B cell (primary cell): ENCODE data around the gene SIAH3. TPM values are rescaled to one million over a fixed set of nuclear protein-coding genes. Genes with fewer than 3 reads are reported as not detected.

Experiments
- ATAC-seq: fragments of 200-7000 bp; cut with Tn5 transposase; one replicate; pipeline ENCODE4 v1.10.0; 2021; ENCODE audit warnings: low read depth, mild to moderate bottlenecking, moderate number of reproducible peaks, moderate library complexity
- CTCF ChIA-PET: fragments of 350-600 bp; sonication (Branson Sonifier 250); formaldehyde crosslinking; loops from one replicate; lab custom pipeline; 2021; ENCODE audit warnings: antibody characterized with exemption, inconsistent platforms; lab: Charles Lee
- POLR2A ChIA-PET: fragments of 350-600 bp; sonication (Branson Sonifier 250); formaldehyde crosslinking; loops from one replicate; lab custom pipeline; 2021; ENCODE audit warnings: antibody characterized with exemption; lab: Charles Lee
- DNase-seq: peaks from one replicate; pipeline ENCODE4 v3.0.0; 2013
- H2AFZ ChIP-seq: 2 replicates; pipeline ENCODE4 v1.6.1; 2012; ENCODE audit warnings: mild to moderate bottlenecking, low read depth, low read length; ENCODE audit not compliant: insufficient read depth, poor library complexity, severe bottlenecking
- H3K27ac ChIP-seq, 2 donors: 1 replicate in 1 of 2; 2 replicates in 1 of 2; pipeline ENCODE4 v1.5.1; 2012 to 2013; ENCODE audit warnings: low read length in 2 of 2, mild to moderate bottlenecking in 2 of 2, moderate library complexity in 1 of 2
- H3K27me3 ChIP-seq, 4 experiments: fragments of 200-600 bp in 1 of 4; sonication (generic) in 1 of 4; replicated peaks in 1 of 4; 1 replicate in 2 of 4; 2 replicates in 2 of 4; pipeline versions ENCODE4 v1.6.1 to v1.7.0; 2013 to 2016; ENCODE audit warnings: low read length in 3 of 4, mild to moderate bottlenecking in 2 of 4, mixed read lengths in 1 of 4, moderate library complexity in 1 of 4; ENCODE audit not compliant: insufficient read depth in 4 of 4, control insufficient read depth in 3 of 4; ENCODE audit errors: control extremely low read depth in 1 of 4
- H3K36me3 ChIP-seq, 2 experiments: replicated peaks in 1 of 2; 1 replicate in 1 of 2; 2 replicates in 1 of 2; pipeline versions ENCODE4 v1.6.1 to v1.7.1; 2013; ENCODE audit warnings: low read length in 1 of 2; ENCODE audit not compliant: insufficient read depth in 2 of 2, control insufficient read depth in 1 of 2; ENCODE audit errors: control extremely low read depth in 1 of 2, extremely low read depth in 1 of 2
- H3K4me1 ChIP-seq, 2 donors: fragments of 200-600 bp in 1 of 2; sonication (generic) in 1 of 2; 1 replicate in 1 of 2; 2 replicates in 1 of 2; pipeline versions ENCODE4 v1.5.1 to v1.6.1; 2013 to 2017; ENCODE audit warnings: low read length in 2 of 2; ENCODE audit not compliant: control insufficient read depth in 2 of 2, insufficient read depth in 2 of 2
- H3K4me2 ChIP-seq: replicated peaks from 2 replicates; pipeline ENCODE3; 2012; ENCODE audit warnings: mild to moderate bottlenecking, low read depth, low read length; ENCODE audit not compliant: poor library complexity, severe bottlenecking
- H3K4me3 ChIP-seq, 5 experiments: fragments of 200-600 bp in 1 of 5; sonication (generic) in 1 of 5; 1 replicate in 3 of 5; 2 replicates in 2 of 5; pipeline versions ENCODE4 v1.5.1 to v1.7.0; 2011 to 2016; ENCODE audit warnings: low read length in 4 of 5, mild to moderate bottlenecking in 4 of 5, low read depth in 2 of 5, control low read depth in 1 of 5, moderate library complexity in 1 of 5; ENCODE audit not compliant: insufficient read depth in 1 of 5; ENCODE audit errors: control extremely low read depth in 1 of 5, extremely low read depth in 1 of 5
- H3K79me2 ChIP-seq: fragments of 200-600 bp; sonication (generic); one replicate; pipeline ENCODE4 v1.6.0; 2016; ENCODE audit warnings: low read length; ENCODE audit not compliant: control insufficient read depth, insufficient read depth
- H3K9ac ChIP-seq: fragments of 200-600 bp; sonication (generic); 2 replicates; pipeline ENCODE4 v1.6.1; 2017; ENCODE audit warnings: mild to moderate bottlenecking, low read length, moderate library complexity
- H3K9me3 ChIP-seq, 3 donors: one replicate each; pipeline versions ENCODE4 v1.6.1 to v1.7.1; 2013; ENCODE audit warnings: low read length in 2 of 3; ENCODE audit not compliant: control insufficient read depth in 2 of 3, insufficient read depth in 1 of 3; ENCODE audit errors: control extremely low read depth in 1 of 3
- H4K20me1 ChIP-seq: 2 replicates; pipeline ENCODE4 v1.6.0; 2012; ENCODE audit warnings: mild to moderate bottlenecking, low read length; ENCODE audit not compliant: insufficient read depth, control insufficient read depth, poor library complexity, severe bottlenecking
- H3K27ac Mint-ChIP-seq: one replicate; pipeline ENCODE4 v1.8.0; 2021; ENCODE audit warnings: mixed read lengths
- H3K27me3 Mint-ChIP-seq: one replicate; pipeline ENCODE4 v1.8.0; 2021; ENCODE audit warnings: mixed read lengths
- H3K4me1 Mint-ChIP-seq: one replicate; pipeline ENCODE4 v1.8.0; 2021; ENCODE audit warnings: mixed read lengths
- H3K4me3 Mint-ChIP-seq: one replicate; pipeline ENCODE4 v1.8.0; 2021; ENCODE audit warnings: mixed read lengths
- H3K9me3 Mint-ChIP-seq: one replicate; pipeline ENCODE4 v1.8.0; 2022; ENCODE audit warnings: mixed read lengths; ENCODE audit not compliant: insufficient read depth
- CTCF ChIP-seq: fragments of 200-600 bp; IDR thresholded peaks from one replicate; pipeline ENCODE4 v1.8.0; 2022; ENCODE audit warnings: antibody characterized with exemption, mild to moderate bottlenecking
- EZH2 ChIP-seq: IDR thresholded peaks from 2 replicates; pipeline ENCODE4 v1.6.1; 2012; ENCODE audit warnings: borderline replicate concordance, low read depth, mild to moderate bottlenecking, moderate library complexity, low read length; ENCODE audit not compliant: insufficient read depth, poor library complexity, severe bottlenecking
- WGBS: methylation state at CpG from one replicate; pipeline ENCODE4 v1.1.5; 2013; ENCODE audit warnings: missing lambda C conversion rate; ENCODE audit not compliant: insufficient coverage; 5-methylcytosine and 5-hydroxymethylcytosine counted together
- intact Hi-C: fragments of 100-400 bp; cut with micrococcal nuclease; formaldehyde crosslinking; loops from one replicate; pipeline ENCODE4 v1.10.0; 2022
- polyA plus RNA-seq: library from polyadenylated mRNA; depleted of rRNA; stranded (reverse); fragments of >200 nt; gene quantifications from 2 replicates; pipeline ENCODE4 v1.2.3, GENCODE V29; 2012
- total RNA-seq, 2 donors: library from RNA; stranded (reverse); fragments of 120-200 nt in 1 of 2; gene quantifications; 1 replicate in 1 of 2; 2 replicates in 1 of 2; pipeline versions ENCODE4 v1.2.3 to v1.2.4, GENCODE V29; 2013 to 2022

SIAH3 gene
- total and polyA plus RNA-seq, 2 donors (not counting 1 experiment from before 2014, with no cell fraction given) = not detected

GRCh38 chr13:45876781-45877180, 25.2 kb upstream of the SIAH3 start:
- H4K20me1 ChIP-seq = no peaks in the 10 kb centered on the region
- H3K4me3 Mint-ChIP-seq = no peak overlapping the region
- H3K79me2 ChIP-seq = no peaks in the 10 kb centered on the region
- H3K27me3 Mint-ChIP-seq = peaks cover 23% of the 10 kb centered on the region
- H3K9me3 ChIP-seq = no peaks in the 10 kb centered on the region
- H3K4me2 ChIP-seq = no peak overlapping the region
- ChIA-PET CTCF (no interaction called here), POLR2A (no interaction called here)
- no peak overlapping the region for H3K27ac Mint-ChIP-seq
- ATAC-seq (no peak), DNase-seq (no peak)
- intact Hi-C loops = no loop called here
- no peak for TF ChIP-seq EZH2
- TF ChIP-seq CTCF = no peak
- no peaks in the 10 kb centered on the region for H3K9me3 Mint-ChIP-seq
- 100% methylated on average over 2 of the region's 4 CpGs for WGBS
- no peaks in the 10 kb centered on the region for H3K27me3 ChIP-seq
- H3K27ac ChIP-seq = no peak overlapping the region
- H3K4me3 ChIP-seq = no peak overlapping the region
- no peaks in the 10 kb centered on the region for H3K4me1 ChIP-seq
- H3K36me3 ChIP-seq = no peaks in the 10 kb centered on the region
- H3K4me1 Mint-ChIP-seq = no peaks in the 10 kb centered on the region
- no peak overlapping the region for H2AFZ ChIP-seq
- no peak overlapping the region for H3K9ac ChIP-seq

- CTCF ChIA-PET = no interaction called here
- H3K4me3 Mint-ChIP-seq = no peak overlapping the region
- WGBS = 96% methylated on average over 9 of the region's 9 CpGs
Observed at GRCh38 chr13:45875951-45876350, 24.4 kb upstream of the SIAH3 start.

More at GRCh38 chr13:45875951-45876350, 24.4 kb upstream of the SIAH3 start:
- Histone ChIP-seq H3K36me3 (no peaks in the 10 kb centered on the region), H3K79me2 (no peaks in the 10 kb centered on the region), H3K27me3 (no peaks in the 10 kb centered on the region), H4K20me1 (no peaks in the 10 kb centered on the region), H3K4me1 (no peaks in the 10 kb centered on the region), H2AFZ (no peak overlapping the region), H3K9ac (no peak overlapping the region), H3K4me3 (no peak overlapping the region), H3K27ac (no peak overlapping the region), H3K9me3 (no peaks in the 10 kb centered on the region), H3K4me2 (no peak overlapping the region)
- H3K4me1 Mint-ChIP-seq = no peaks in the 10 kb centered on the region
- POLR2A ChIA-PET = no interaction called here
- H3K27ac Mint-ChIP-seq = no peak overlapping the region
- intact Hi-C loops = no loop called here
- no peaks in the 10 kb centered on the region for H3K9me3 Mint-ChIP-seq
- peaks cover 23% of the 10 kb centered on the region for H3K27me3 Mint-ChIP-seq
- no peak for DNase-seq
- TF ChIP-seq EZH2 = no peak
- no peak for TF ChIP-seq CTCF
- ATAC-seq = no peak
